NOMO-1 (cell line): ENCODE results near the gene PINLYP.

Experiments used
- DNase-seq, 2 experiments: peaks; one replicate each; lab custom pipeline; 2025; ENCODE audit not compliant: unreplicated experiment in 2 of 2; lab: John Stamatoyannopoulos, UW

The PINLYP gene

DNA sequence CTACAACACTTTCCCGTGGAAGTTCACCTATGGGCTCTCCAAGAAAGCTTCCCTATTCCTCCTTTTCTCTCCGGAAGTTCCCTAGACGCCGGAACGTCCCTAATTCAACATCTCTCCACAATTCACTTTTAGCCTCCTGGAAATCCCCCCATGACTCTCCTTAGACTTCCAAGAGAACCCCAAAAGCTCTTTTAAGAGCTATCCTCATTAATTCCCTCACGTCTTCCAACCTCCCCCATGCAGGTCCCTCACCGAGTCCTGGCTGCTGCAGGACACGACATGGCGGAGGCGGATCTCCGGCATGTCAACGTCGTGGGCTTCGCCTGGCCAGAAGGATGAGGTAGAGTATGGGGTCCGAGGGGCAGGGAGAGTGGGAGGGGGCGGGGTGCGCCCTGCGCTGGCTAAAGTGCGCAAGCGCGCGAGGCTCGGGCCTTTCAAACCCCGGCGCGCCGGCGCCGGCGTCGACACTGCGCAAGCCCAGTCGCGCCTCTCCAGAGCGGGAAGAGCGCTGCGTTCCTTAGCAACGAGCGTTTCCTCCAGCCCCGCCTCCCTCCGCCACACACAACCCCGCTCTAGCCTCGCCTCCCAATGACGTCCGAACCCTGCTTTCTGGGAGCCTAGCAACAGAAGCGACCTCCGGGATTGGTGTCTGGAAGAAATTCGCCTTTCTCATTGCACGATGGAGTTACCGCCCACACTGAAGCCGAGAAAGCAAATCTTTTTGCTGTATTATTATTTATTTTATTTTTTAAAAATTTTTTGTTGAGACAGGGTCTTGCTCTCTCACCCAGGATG lies at the start of gene PINLYP, which contains the start of gene XRCC1:
Gene PINLYP (plus strand): TSS at position 646 of the 795 bp plus-strand sequence. CDS start 1,391 bp downstream, outside the sequence.
Gene XRCC1 (minus strand): TSS at position 372 of the 795 bp plus-strand sequence. CDS start 69 bp downstream, at position 303.
- DNase-seq: peak; percentile 98 to 99

DNA sequence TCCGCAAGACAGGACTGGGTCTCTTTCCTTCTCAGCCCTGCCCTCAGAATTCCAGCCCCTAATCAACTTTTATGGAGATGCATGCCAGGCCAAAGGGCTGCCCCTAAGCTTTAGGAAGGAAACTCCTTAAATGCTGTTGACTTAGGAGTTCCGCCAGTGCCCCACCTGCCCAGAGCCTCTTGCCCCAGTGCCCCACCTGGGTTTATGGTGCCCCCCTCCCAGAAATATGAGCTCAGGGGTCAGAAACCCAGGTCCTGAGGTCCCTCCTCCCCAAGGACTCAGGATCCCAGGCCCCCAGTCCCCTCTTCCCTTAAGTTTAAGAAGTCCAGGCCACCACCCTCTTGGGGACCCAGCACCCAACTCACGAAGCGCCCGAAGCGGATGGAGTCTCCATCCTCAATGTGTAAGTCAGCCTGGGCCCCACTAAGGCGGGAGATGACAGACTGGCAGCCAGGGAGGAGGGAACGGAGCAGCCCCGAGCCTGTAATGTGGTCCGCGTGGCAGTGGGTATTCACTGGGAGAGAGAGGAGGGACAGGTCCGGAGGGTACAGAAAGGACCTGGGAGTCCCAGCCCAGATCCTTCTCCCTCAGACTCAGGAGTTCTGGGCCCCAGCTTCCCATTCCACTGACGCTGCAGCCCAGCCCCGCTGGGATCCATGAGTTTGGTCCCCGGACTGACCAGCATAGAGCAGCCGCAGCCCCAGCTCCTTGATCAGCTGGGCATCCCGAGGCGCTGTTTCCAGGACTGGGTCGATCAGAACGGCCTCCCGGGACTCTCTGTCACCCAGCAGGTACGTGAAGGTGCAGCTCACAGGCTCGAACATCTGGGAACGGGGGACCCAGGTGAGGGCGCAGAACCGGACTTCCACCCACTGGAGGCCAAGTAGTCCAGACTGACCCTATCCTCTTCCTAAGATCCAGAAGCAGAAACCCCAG lies 49.5 kb upstream of the PINLYP start:
- peak in 1 of 2 experiments; percentile 52 for DNase-seq

DNA sequence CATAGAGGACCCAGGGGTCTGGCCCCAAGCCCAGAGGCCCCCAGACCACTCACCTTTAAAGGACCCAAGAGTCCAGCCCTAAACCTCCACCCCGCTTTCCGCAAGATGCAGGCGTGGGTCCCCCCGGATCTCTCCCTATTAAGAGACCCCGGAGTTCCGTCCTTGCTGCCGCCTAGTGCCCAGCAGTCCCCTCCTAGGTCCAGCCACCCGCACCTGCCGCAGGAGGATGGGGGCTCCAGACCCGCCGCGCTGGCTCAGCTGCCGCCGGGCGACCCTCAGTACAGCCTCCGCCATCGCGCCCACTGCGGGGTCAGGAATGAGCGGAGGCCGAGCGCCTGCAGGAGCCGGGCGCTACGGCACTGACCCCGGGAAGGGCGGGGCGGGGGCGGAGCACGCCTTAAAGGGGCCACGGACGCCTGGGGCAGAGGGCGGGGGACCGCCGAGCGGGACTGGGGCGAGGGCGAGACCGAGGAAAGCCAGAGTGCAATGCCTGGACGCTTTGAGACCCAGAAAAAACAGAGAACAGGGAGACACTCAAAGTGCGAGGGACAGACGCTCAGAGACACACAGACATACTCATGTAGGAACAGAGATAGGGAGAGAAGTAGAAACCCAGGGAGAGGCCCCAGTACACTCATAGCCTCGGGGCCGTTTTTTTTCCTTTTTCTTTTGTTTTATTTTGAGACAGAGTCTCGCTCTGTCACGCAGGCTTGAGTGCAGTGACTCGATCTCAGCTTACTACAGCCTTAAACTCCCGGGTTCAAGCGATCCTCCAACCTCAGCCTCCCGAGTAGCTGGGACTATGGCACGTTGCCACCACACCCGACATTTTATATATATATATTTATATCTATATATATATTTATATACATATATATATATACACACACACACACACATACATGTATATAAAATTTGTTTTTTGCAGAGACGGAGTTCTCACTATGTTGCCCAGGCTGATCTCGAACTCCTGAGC lies 48.4 kb upstream of the PINLYP start, which contains the start of gene ETHE1:
Gene ETHE1 (minus strand): TSS at position 318 of the 976 bp plus-strand sequence. CDS start 24 bp downstream, at position 294.
- peak; percentile 49 to 81 for DNase-seq

DNA sequence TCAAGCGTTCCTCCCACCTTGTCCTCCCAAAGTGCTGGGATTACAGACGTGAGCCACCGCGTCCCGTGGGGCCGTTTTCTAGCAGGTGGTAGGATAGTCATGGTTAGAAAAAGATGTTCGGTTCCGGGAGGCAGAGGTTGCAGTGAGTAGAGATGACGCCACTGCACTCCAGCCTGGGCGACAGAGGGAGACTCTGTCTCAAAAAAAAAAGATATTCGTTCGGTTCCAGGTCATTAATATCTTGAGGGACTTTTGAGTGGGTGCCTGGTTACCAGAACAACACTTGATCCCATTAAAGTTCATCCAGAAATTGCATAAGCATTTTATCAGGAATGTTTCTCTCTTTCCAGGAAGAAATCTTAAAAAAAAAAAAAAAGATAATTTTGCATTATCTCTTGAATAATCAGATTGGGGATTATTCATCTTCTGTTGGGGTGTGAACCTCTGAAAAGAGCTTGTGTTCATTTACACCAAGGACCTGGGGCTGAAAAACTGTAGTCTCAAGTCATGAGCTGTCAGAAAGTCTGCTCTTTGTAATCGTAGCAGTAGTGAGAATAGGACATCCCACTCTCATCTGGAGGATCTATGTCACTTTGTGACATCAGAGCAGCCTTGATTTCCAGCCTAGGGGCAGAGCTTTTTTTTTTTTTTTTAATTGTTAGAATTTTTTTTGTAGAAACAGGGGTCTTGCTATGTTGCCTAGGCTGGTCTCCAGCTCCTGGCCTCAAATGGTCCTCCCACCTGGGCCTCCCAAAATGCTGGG lies 47.6 kb upstream of the PINLYP start:
- no peak for DNase-seq

DNA sequence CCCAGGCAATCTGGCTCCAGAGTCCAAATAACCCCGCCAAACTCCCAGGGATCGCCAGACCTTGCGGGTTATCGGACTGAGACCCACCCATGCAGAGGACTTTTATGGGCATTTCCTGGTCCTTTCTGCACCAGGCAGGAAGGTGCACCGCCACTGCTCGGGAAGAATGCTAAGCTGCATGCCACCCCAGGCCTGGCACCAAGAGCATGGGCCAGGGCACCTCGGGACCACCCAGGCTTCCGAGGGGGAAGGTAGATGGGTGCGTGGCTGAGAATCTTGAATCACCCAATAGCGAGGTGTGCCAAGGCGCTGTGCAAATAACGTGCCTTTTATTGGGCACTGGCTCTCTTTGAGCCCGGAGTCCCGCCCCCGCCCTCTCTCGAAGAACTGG lies 43.0 kb upstream of the PINLYP start:
- DNase-seq: no peak

DNA sequence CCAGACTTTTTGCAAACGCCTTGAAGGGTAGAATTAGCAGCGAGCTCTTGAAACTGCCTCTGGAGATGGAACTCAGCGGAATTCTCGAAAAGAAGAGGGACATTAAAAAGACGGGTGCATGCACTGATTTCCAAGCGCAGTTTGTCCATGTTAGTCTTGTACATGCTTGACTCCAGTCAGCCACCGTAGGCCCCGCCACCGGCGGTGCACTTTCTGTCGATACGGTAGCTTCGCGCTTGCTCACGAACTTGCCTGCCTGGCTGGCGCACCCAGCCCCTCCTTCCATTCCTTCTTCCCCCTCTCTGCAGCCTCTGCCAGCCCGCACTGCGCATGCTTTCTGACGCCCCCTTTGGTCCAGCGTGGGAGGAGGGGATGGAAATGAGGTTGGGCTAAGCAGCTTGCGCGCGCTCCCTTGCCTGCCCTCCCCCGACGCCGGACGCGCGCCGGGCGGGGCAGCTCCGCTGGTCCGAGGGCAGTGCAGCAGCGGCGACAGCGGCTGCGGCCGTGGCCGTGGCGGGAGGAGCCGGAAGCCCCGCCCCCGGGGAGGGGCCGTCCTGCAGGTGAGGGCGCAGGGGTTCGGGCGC lies 42.5 kb upstream of the PINLYP start, which contains the start of gene ZNF575:
Gene ZNF575 (plus strand): TSS at position 227 of the 584 bp plus-strand sequence. CDS start 1,235 bp downstream, outside the sequence.
- DNase-seq: peak; percentile 87 to 88

DNA sequence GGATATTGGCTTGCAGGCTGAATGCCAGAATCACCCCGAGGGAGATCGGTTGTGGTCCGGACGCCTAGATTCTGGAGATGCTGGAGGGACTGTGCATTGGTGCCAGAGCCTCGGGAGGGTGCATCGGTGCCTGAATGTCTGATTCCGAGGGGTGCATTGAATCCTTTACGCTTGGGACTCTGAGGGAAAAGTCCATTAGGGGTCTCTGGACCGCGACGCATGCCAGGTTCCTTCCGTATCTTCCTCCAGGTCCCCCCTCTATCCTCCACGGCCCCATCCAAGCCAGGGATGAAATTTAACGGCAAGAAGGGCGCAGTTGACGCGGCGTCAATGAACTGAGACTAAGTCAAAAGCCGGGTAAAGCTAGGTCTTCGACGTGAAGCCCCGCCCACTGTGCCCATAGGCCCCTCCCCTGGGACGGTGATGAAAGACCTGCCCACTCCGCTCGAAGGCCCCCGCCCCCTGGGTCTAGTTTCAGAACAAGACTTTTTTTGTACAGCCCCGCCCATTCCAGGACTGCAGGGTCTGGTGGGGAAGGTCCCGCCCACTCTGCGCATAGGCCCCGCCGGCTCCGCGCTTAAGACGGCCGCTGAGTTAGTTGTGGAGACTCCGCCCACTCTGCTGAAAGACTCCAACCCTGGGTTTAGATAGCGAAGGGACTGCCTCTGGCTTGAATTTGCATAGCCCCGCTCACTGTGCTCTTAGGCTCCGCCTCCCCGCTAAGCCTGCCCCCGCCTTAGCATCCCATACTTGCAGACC lies 41.9 kb upstream of the PINLYP start:
- peak; percentile 94 to 97 for DNase-seq

DNA sequence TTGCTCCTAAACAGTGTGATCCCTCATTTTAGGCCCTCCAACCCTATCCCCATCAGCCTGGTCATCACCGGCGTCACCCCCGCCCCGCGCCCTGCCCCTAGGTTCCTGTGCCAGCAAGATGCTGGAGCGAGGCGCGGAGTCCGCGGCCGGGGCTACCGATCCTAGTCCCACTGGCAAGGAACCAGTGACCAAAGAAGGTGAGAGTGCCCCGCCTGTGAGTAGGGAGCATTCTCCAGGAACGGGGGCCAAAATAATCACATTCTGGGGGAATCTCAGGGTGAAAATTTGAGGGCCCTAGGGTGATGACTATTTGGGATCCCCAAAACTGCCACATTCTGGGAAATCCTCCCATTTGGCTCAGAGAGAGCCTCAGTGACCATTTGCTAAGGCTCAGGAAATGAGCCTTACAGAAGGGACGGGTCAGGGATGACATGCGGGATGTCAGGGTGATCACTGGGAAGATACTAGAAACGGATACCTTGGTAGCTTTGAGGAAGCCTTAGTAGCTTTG lies 41.2 kb upstream of the PINLYP start:
- no peak for DNase-seq

DNA sequence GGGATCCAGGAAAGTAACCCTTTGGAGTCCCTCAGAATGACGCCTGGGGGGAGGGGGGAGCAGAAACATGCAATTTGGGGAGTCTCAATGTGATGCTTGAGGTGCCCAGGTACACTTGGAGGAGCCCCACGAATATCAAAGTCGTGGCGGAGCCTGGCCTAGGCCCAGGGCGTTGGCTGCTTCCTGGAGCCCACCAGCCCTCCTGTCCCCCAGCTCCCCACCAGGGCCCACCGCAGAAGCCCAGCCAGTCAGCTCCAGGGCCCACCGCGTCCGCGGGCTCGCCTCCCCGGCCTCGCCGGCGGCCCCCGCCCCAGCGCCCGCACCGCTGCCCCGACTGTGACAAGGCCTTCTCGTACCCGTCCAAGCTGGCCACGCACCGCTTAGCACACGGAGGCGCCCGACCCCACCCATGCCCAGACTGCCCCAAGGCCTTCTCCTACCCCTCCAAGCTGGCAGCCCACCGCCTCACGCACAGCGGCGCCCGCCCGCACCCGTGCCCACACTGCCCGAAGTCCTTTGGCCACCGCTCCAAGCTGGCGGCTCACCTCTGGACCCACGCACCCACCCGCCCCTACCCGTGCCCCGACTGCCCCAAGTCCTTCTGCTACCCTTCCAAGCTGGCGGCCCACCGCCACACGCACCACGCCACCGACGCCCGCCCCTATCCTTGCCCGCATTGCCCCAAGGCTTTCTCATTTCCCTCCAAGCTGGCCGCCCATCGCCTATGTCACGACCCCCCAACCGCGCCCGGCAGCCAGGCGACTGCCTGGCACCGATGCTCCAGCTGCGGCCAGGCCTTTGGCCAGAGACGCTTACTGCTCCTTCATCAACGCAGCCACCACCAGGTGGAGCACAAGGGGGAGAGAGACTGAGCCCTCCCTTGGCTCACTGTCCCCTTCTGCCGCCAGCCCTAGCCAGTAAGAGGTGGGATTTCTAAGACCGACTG lies 40.5 kb upstream of the PINLYP start:
- DNase-seq: no peak

DNA sequence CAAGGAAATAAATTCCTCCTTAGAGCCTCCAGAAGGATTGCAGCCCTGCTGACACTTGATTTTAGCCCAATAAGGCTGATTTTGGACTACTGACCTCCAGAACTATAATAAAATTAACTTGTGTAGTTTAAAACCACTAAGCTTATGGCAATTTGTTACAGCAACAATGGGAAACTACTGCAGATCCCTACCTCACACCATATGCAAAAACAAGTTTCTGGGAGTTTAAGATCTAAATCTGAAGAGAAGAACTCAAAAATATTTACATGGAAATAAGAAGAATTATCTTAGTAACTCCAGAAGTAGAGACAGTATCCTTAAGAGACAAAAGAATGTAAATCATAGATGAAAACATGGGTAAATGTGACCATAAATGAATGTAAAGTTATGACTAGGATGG lies 36.7 kb upstream of the PINLYP start:
- no peak for DNase-seq

DNA sequence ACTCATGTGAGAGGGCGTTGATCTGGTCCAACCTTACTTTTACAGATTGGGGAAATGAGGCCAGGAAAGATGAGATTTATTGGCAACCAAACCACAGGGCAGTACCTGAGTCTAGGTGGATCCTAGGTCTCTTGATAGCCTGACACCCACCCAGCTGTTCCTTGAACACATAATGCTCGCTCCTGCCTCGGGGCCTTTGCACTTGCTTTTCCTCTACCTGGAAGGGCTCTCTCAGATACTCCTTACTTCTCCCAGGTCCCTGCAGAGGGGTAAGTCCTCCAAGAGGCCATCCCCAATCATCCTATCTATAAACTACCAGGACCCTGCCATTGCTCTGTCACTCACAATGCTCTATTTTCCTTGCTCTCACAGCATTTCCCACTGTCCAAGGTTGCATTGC lies 35.2 kb upstream of the PINLYP start:
- DNase-seq: no peak

DNA sequence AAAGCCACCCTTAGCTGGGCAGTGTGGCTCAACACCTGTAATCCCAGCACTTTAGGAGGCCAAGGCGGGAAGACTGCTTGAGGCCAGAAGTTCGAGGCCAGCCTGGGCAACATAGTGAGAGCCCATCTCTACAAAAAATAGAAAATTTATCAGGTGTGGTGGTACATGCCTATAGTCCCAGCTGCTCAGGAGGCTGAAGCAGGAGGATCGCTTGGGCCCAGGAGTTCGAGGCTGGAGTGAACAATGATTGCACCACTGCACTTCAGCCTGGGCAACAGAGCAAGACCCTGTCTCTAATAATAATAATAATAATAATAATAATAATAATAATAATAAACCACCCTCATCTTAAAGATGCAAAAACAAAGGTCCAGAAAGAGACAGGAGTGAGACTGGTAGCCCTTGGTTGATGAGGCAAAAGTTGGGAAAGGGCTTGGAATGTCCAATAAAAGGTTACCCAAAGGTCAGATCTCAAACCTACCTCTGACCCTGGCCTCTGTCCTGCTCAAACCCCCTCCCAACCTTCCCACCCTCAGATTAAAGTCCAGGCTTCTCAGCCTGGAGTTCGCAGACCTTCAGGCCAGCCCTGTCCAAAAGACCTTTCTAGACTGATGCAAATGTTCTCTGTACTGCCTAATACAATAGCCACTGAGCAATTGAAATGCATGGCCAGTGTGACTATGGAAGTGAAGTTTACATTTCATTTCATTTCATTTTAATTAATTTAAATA lies 33.5 kb upstream of the PINLYP start:
- DNase-seq: no peak

DNA sequence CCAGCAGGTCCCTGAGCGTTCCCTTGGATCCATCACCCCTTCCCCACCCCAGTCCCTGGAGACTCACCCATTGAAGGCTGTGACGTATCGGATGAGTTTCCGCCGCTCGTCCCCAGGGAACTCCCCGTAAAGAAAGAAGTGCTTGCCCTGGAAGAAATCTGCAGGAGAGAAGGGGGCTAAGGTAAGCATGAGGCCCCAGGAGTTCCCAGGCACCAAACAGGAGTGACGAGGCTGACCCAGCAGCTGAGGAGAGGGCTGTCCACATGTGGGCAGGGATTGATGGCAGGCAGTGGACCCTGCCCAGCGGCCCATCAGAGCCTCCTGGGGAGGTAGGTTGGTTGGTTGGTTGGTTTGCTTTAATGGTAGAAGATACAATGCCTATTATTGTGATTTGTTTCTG lies 31.5 kb upstream of the PINLYP start:
- DNase-seq: no peak

DNA sequence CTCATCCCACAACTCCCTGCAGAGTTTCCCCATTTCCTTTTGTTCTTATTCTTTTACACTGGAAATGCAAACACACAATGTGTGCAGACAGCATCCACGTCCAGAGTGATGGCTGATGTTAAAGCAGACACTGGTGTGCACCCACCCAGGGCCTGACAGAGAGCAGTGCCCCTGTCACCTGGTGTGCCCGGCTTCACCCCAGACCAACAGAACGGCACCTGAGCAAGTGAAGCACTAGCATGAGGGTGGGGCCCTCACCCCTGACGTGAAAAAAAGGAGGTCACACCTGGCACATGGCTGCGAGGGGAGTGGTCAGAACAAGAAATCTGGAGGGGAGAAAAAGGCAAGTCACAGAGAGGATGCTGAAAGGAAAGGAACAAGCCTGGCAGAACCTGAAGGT lies 30.3 kb upstream of the PINLYP start:
- no peak for DNase-seq

DNA sequence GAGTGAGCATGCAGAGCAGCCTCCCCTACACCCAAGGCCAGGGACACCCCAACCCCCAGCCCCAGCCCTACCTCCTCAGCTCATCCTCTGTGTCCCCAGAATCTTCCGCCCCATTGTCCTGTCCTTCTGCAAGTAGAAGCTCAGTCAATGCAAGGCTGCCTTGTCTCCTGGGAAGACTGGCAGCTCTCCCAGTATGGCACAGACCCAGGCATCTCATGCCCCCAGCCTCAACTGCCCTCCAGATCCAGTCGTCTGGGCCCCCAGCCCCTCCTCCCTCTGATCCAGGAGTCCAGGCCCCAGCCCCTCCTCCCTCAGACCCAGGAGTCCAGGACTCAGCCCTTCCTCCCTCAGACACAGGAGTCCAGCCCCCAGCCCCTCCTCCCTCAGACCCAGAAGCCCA lies 29.6 kb upstream of the PINLYP start:
- no peak for DNase-seq

DNA sequence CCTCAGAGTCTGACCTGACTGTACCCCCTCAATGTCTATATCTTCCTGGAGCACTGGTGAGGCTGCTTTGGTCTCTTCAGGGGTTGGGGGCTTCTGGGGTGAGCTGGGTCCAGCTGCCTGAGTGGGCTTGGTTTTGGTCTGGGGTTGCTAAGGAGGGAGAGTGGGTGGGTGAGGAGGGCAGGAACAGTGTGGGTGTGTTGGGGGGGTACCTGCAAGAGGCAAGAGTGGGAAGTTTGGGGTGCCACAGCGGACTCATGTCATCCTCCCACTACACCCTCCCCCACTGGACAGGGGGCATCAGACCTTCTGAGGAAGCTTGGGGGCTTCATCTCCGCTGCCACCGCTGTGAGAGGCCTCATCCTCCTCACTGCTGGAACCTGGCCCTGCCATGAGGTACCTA lies 29.0 kb upstream of the PINLYP start:
- no peak for DNase-seq
